ENCODE data around the gene PRKCA.

GRCh38 chr17:66290101-66290722 is 12.2 kb upstream of the PRKCA start:
- TF ChIP-seq CTCF (IDR thresholded peaks at IDR 0.05; ENCODE audit: low read depth, low read length) (peak; percentile 23), POLR2A (IDR thresholded peaks at IDR 0.05; ENCODE audit: extremely low read depth, insufficient read length) (no peak), MYC (IDR thresholded peaks at IDR 0.05; ENCODE audit: low read depth, low read length) (no peak)

All from NB4 (cell line).